H1 (cell line): ENCODE data around the gene NR5A2. TPM values are rescaled to one million over a fixed set of nuclear protein-coding genes. Genes with fewer than 3 reads are reported as not detected.

Source experiments
- CTCF ChIA-PET: fragments of 300-600 bp; sonication (Branson Sonifier 250); formaldehyde crosslinking; loops from one replicate; lab custom pipeline; 2021; ENCODE audit not compliant: partially characterized antibody; lab: Charles Lee
- POLR2A ChIA-PET: fragments of 300-600 bp; sonication (Branson Sonifier 250); formaldehyde crosslinking; loops from one replicate; lab custom pipeline; 2021; ENCODE audit warnings: inconsistent platforms; ENCODE audit not compliant: partially characterized antibody; lab: Charles Lee
- DNase-seq, 2 experiments: peaks; one replicate each; pipeline versions ENCODE4 v3.0.0 to v3.0.0-alpha.2; 2010 to 2022; ENCODE audit warnings: low spot score in 2 of 2, low read depth in 1 of 2, mixed read lengths in 1 of 2
- FAIRE-seq: peaks from 2 replicates; lab custom pipeline; 2011; peaks lifted over from hg19 to GRCh38; lab: Jason Lieb, UNC
- H2AFZ ChIP-seq: 2 replicates; pipeline ENCODE4 v1.8.1; 2012; ENCODE audit warnings: low read length, inconsistent platforms
- H2AK5ac ChIP-seq: 2 replicates; pipeline ENCODE4 v1.6.1; 2013; ENCODE audit warnings: low read depth, low read length
- H2BK120ac ChIP-seq: replicated peaks from 2 replicates; pipeline ENCODE3; 2013; ENCODE audit warnings: low read depth, low read length, inconsistent platforms
- H2BK12ac ChIP-seq: 2 replicates; pipeline ENCODE4 v1.6.1; 2013; ENCODE audit warnings: low read depth, low read length
- H2BK15ac ChIP-seq: 2 replicates; pipeline ENCODE4 v1.6.1; 2013; ENCODE audit warnings: low read length
- H2BK20ac ChIP-seq: 2 replicates; pipeline ENCODE4 v1.6.1; 2013; ENCODE audit warnings: low read length
- H2BK5ac ChIP-seq: 2 replicates; pipeline ENCODE4 v1.6.1; 2013; ENCODE audit warnings: low read depth, low read length
- H3K14ac ChIP-seq: 2 replicates; pipeline ENCODE4 v1.6.1; 2013; ENCODE audit warnings: inconsistent platforms; ENCODE audit not compliant: insufficient read length
- H3K18ac ChIP-seq: 2 replicates; pipeline ENCODE4 v1.6.1; 2013; ENCODE audit warnings: low read length; ENCODE audit errors: extremely low read depth
- H3K23ac ChIP-seq: 2 replicates; pipeline ENCODE4 v1.6.1; 2013; ENCODE audit warnings: inconsistent platforms; ENCODE audit not compliant: insufficient read length
- H3K23me2 ChIP-seq: 2 replicates; pipeline ENCODE4 v1.6.1; 2013; ENCODE audit warnings: low read depth, low read length
- H3K27ac ChIP-seq: 2 replicates; pipeline ENCODE4 v1.6.1; 2011; ENCODE audit warnings: low read depth, low read length, inconsistent platforms
- H3K27me3 ChIP-seq, 4 experiments: replicated peaks in 1 of 4; 1 replicate in 1 of 4; 2 replicates in 3 of 4; pipeline versions ENCODE4 v1.6.1 to v1.8.1; 2011 to 2013; ENCODE audit warnings: low read length in 3 of 4, mild to moderate bottlenecking in 3 of 4, inconsistent platforms in 2 of 4, mixed read lengths in 2 of 4, moderate library complexity in 1 of 4; ENCODE audit not compliant: control insufficient read depth in 3 of 4, insufficient read depth in 3 of 4; ENCODE audit errors: extremely low read depth in 1 of 4
- H3K36me3 ChIP-seq, 4 experiments: 2 replicates each; pipeline versions ENCODE4 v1.6.1 to v1.8.1; 2011 to 2013; ENCODE audit warnings: mild to moderate bottlenecking in 4 of 4, low read length in 3 of 4, moderate library complexity in 2 of 4, control low read depth in 1 of 4, inconsistent platforms in 1 of 4; ENCODE audit not compliant: insufficient read depth in 4 of 4, control insufficient read depth in 2 of 4
- H3K4ac ChIP-seq: replicated peaks from 2 replicates; pipeline ENCODE3; 2013; ENCODE audit warnings: low read length, low read depth, mixed read lengths, inconsistent platforms; ENCODE audit not compliant: insufficient read length
- H3K4me1 ChIP-seq, 4 experiments: replicated peaks in 1 of 4; 1 replicate in 1 of 4; 2 replicates in 3 of 4; pipeline versions ENCODE4 v1.6.1 to v1.8.1; 2011 to 2013; ENCODE audit warnings: low read length in 3 of 4, inconsistent platforms in 2 of 4, mixed read lengths in 1 of 4; ENCODE audit not compliant: insufficient read depth in 4 of 4, control insufficient read depth in 3 of 4
- H3K4me2 ChIP-seq, 2 experiments: 2 replicates each; pipeline versions ENCODE4 v1.6.1 to v1.8.1; 2011 to 2013; ENCODE audit warnings: low read depth in 2 of 2, low read length in 2 of 2, control low read depth in 1 of 2, inconsistent platforms in 1 of 2, mild to moderate bottlenecking in 1 of 2; ENCODE audit not compliant: insufficient read depth in 1 of 2
- H3K4me3 ChIP-seq, 4 experiments: fragments of 200-600, 300-600 bp in 1 of 4; sonication (generic), shearing (Covaris generic), sonication (Bioruptor Twin) in 1 of 4; 2 replicates each; pipeline versions ENCODE4 v1.5.1 to v1.8.1; 2011 to 2016; ENCODE audit warnings: low read length in 4 of 4, low read depth in 3 of 4, control low read depth in 2 of 4, inconsistent platforms in 2 of 4, mild to moderate bottlenecking in 2 of 4, mixed read lengths in 1 of 4, moderate library complexity in 1 of 4; ENCODE audit not compliant: insufficient read depth in 2 of 4; ENCODE audit errors: extremely low read depth in 1 of 4
- H3K56ac ChIP-seq: replicated peaks from 2 replicates; pipeline ENCODE3; 2013; ENCODE audit warnings: low read depth, mild to moderate bottlenecking, mixed read lengths, low read length, inconsistent platforms; ENCODE audit not compliant: insufficient read length
- H3K79me1 ChIP-seq: 2 replicates; pipeline ENCODE4 v1.6.1; 2013; ENCODE audit warnings: low read depth, low read length, control low read depth
- H3K79me2 ChIP-seq, 2 experiments: 2 replicates each; pipeline versions ENCODE4 v1.6.1 to v1.8.1; 2012 to 2013; ENCODE audit warnings: low read length in 2 of 2, mild to moderate bottlenecking in 2 of 2, inconsistent platforms in 1 of 2; ENCODE audit not compliant: insufficient read depth in 2 of 2, control insufficient read depth in 1 of 2
- H3K9ac ChIP-seq, 4 experiments: replicated peaks in 1 of 4; 1 replicate in 1 of 4; 2 replicates in 3 of 4; pipeline versions ENCODE4 v1.6.1 to v1.8.1; 2011 to 2013; ENCODE audit warnings: low read depth in 3 of 4, low read length in 3 of 4, control low read depth in 2 of 4, mild to moderate bottlenecking in 2 of 4, moderate library complexity in 2 of 4, inconsistent platforms in 1 of 4; ENCODE audit errors: extremely low read depth in 1 of 4
- H3K9me3 ChIP-seq, 2 experiments: 2 replicates each; pipeline versions ENCODE4 v1.6.1 to v1.8.1; 2012 to 2013; ENCODE audit warnings: mild to moderate bottlenecking in 2 of 2, moderate library complexity in 2 of 2, control low read depth in 1 of 2, inconsistent platforms in 1 of 2, low read depth in 1 of 2, low read length in 1 of 2, mixed read lengths in 1 of 2; ENCODE audit not compliant: insufficient read depth in 2 of 2
- H4K20me1 ChIP-seq, 2 experiments: replicated peaks in 1 of 2; 2 replicates each; pipeline versions ENCODE3 to v1.8.1; 2011 to 2013; ENCODE audit warnings: inconsistent platforms in 2 of 2, low read length in 2 of 2, mild to moderate bottlenecking in 1 of 2; ENCODE audit not compliant: insufficient read depth in 2 of 2, control insufficient read depth in 1 of 2
- H4K5ac ChIP-seq: 2 replicates; pipeline ENCODE4 v1.6.1; 2013; ENCODE audit warnings: low read length, low read depth, mixed read lengths, inconsistent platforms; ENCODE audit not compliant: insufficient read length
- H4K8ac ChIP-seq: 2 replicates; pipeline ENCODE4 v1.8.0; 2013; ENCODE audit warnings: mild to moderate bottlenecking, moderate library complexity, low read length, inconsistent platforms; ENCODE audit not compliant: insufficient read depth; ENCODE audit errors: extremely low read depth
- H4K91ac ChIP-seq: replicated peaks from 2 replicates; pipeline ENCODE3; 2013; ENCODE audit warnings: low read length, mixed read lengths, inconsistent platforms; ENCODE audit not compliant: insufficient read length
- CBX8 ChIP-seq: fragments of 300-800, 300-1000 bp; sonication (generic); IDR thresholded peaks from 2 replicates; pipeline ENCODE4 v1.7.1; 2016; ENCODE audit warnings: low read depth, low read length, borderline replicate concordance
- CHD1 ChIP-seq: IDR thresholded peaks from 2 replicates; pipeline ENCODE4 v1.6.1; 2012; ENCODE audit warnings: low read depth, low read length, improper control_type of control experiment
- CHD2 ChIP-seq: IDR thresholded peaks from 2 replicates; pipeline ENCODE4 v1.6.1; 2012; ENCODE audit warnings: low read length, improper control_type of control experiment
- GABPA ChIP-seq: IDR thresholded peaks from 2 replicates; pipeline ENCODE4 v1.6.1; 2011; ENCODE audit warnings: mild to moderate bottlenecking, low read length, moderate library complexity, borderline replicate concordance; ENCODE audit not compliant: insufficient read depth
- POU5F1 ChIP-seq: IDR thresholded peaks from 2 replicates; pipeline ENCODE4 v1.6.1; 2011; ENCODE audit warnings: low read depth, mild to moderate bottlenecking, low read length, moderate library complexity
- RBBP5 ChIP-seq: IDR thresholded peaks from 2 replicates; pipeline ENCODE4 v1.7.1; 2012; ENCODE audit warnings: low read depth, mild to moderate bottlenecking, inconsistent platforms, low read length, moderate library complexity, borderline replicate concordance
- WGBS, 2 experiments: shearing (Covaris generic) in 1 of 2; methylation state at CpG; one replicate each; pipeline versions ENCODE4 v1.1.6 to v1.1.7; 2013 to 2015; ENCODE audit warnings: low lambda C conversion rate in 2 of 2, mixed read lengths in 2 of 2, inconsistent platforms in 1 of 2, low coverage in 1 of 2, missing lambda C conversion rate in 1 of 2; ENCODE audit not compliant: insufficient replicate concordance in 2 of 2, insufficient coverage in 1 of 2, insufficient read length in 1 of 2; ENCODE audit errors: extremely low coverage in 1 of 2, missing lambda C conversion rate in 1 of 2; 5-methylcytosine and 5-hydroxymethylcytosine counted together
- polyA plus RNA-seq, 7 experiments: library from polyadenylated mRNA; depleted of rRNA in 3 of 7; stranded (reverse) in 5 of 7; unstranded in 2 of 7; fragments of >200 nt in 5 of 7; fragments of 200-250 nt in 2 of 7; gene quantifications; 1 replicate in 5 of 7; 2 replicates in 1 of 7; 4 replicates in 1 of 7; pipeline versions ENCODE4 v1.2.1 to v1.2.3, GENCODE V29; 2011 to 2013; ENCODE audit warnings: missing spikeins in 2 of 7, mixed read lengths in 2 of 7
- total RNA-seq: library from RNA; stranded (reverse); fragmentation: NEBNext Ultra II Directional; extraction: Animal tissue kit (Norgen Biotek cat#: 25700); gene quantifications from 2 replicates; pipeline ENCODE4 v1.2.1, GENCODE V29; 2021
- TF ChIP-seq, protein P1 (sequence below): IDR thresholded peaks from 2 replicates; pipeline ENCODE4 v1.6.1; 2011; ENCODE audit warnings: low read depth, mild to moderate bottlenecking, low read length; ENCODE audit not compliant: insufficient read depth

Gene NR5A2
- total and polyA plus RNA-seq, 2 of the 8 experiments (the other 6 are each of a cell fraction or from before 2014, with no cell fraction given) = 1.7 to 11.6 TPM

DNA sequence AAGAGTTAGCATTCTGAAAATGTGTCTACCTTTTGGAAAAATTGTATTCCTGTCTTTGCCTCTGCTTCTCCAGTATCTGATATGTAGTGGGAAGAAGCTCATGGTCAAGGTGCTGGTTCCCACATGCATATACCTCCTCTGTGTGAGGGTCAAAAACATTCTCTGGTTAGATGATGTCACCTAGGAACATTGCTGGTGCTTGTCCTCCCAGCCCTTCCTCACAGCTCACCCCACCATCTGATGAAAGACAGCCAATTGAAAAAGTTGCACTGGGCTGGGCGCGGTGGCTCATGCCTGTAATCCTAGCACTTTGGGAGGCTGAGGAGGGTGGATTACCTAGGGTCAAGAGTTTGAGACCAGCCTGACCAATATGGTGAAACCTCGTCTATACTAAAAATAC, 154.4 kb downstream of the NR5A2 start:
- no peaks in the 10 kb centered on the region for H3K4me1 ChIP-seq
- no peak overlapping the region for H2AK5ac ChIP-seq
- no peak overlapping the region for H2BK120ac ChIP-seq
- no peak overlapping the region for H3K4me2 ChIP-seq
- peaks cover 8 to 12% of the 10 kb centered on the region in 2 experiments; a peak in 3 of 4 replicates for H3K9me3 ChIP-seq
- H3K36me3 ChIP-seq = no peaks in the 10 kb centered on the region
- TF ChIP-seq CBX8 (no peak), CHD2 (no peak), POU5F1 (no peak), CHD1 (no peak), GABPA (no peak), RBBP5 (no peak)
- TF ChIP-seq, protein P1, sequence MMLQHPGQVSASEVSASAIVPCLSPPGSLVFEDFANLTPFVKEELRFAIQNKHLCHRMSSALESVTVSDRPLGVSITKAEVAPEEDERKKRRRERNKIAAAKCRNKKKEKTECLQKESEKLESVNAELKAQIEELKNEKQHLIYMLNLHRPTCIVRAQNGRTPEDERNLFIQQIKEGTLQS = no peak
- TF ChIP-seq, all 59 proteins: peak for 0
- Histone ChIP-seq H3K27me3 (no peaks in the 10 kb centered on the region), H3K23me2 (no peaks in the 10 kb centered on the region), H3K14ac (no peak overlapping the region), H3K79me1 (no peaks in the 10 kb centered on the region), H2BK20ac (no peak overlapping the region), H4K91ac (no peak overlapping the region), H3K9ac (no peak overlapping the region), H2AFZ (no peak overlapping the region), H4K20me1 (no peaks in the 10 kb centered on the region), H3K4ac (no peak overlapping the region), H2BK12ac (no peak overlapping the region), H3K79me2 (no peaks in the 10 kb centered on the region), H4K5ac (no peak overlapping the region), H4K8ac (no peak overlapping the region), H3K27ac (no peak overlapping the region), H3K18ac (no peak overlapping the region), H2BK5ac (no peak overlapping the region), H2BK15ac (no peak overlapping the region), H3K56ac (no peak overlapping the region), H3K23ac (no peak overlapping the region), H3K4me3 (no peak overlapping the region)
- ChIA-PET CTCF (interaction anchor here (0.8 to 1.2 kb wide), 3 partner anchors 41 to 536 kb away, joined by 3 to 4 read pairs (median 3); no protein-coding TSS in a partner anchor), POLR2A (interaction anchor here (0.9 kb wide), 1 partner anchor 10 kb away, joined by 3 read pairs; no protein-coding TSS in a partner anchor)
- DNase-seq (no peak), FAIRE-seq (no peak)
- WGBS, 2 experiments = 86% methylated on average over 3 of the region's 3 CpGs; no CpG with 5 or more reads in 1 of the 2 experiments
